GM12878 (cell line): Measurements from ENCODE around the gene NCBP2L.

Experiments used
- RAD21 ChIP-seq: IDR thresholded peaks from 2 replicates; pipeline ENCODE4 v1.6.1; 2011; ENCODE audit warnings: mild to moderate bottlenecking, low read depth, low read length, moderate library complexity; ENCODE audit not compliant: insufficient read depth
- ZNF274 ChIP-seq: IDR thresholded peaks from one replicate; pipeline ENCODE4 v1.8.0; 2011; ENCODE audit not compliant: insufficient read length, insufficient read depth

DNA sequence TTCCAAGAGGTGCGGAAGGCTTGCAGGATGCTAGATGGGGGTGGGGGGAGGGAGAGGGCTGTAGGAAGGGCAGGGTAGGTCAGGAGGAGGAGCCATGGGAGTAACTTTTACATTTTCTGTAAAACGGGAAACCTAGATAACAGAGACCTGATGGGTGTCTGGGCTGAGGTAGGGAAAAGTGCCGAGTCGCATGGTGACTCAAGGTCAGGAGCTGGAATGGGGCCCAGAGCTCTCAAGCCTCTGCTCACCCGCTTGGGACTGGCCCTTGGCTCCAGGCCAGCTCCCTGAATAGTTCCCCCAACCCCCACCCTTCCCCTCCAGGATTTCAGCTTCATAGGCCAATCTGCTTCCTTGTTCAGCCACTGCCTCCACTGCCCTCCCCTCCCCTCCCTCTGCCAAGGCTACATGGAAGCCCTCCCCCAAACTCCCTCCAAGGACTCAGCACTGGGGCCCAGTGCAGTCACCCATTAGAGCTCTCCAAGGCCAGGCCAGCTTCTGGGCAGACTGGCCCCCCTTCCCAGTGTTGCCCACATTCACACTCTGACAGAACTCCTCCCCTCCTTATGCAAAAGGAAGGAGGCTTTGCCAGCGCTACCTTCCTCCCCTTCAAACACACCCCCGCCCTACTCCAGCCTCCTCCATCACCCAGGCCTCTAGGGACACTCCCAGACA, 45.6 kb upstream of the NCBP2L start:
- TF ChIP-seq RAD21, result no peak
- no peak for TF ChIP-seq ZNF274
